ENCODE measurements around the gene CFAP410. TPM values are rescaled to one million over a fixed set of nuclear protein-coding genes. Genes with fewer than 3 reads are reported as not detected.

The CFAP410 gene
- total and polyA plus RNA-seq, 12 donors: 10.9 to 34.7 (median 13.9) TPM

DNA sequence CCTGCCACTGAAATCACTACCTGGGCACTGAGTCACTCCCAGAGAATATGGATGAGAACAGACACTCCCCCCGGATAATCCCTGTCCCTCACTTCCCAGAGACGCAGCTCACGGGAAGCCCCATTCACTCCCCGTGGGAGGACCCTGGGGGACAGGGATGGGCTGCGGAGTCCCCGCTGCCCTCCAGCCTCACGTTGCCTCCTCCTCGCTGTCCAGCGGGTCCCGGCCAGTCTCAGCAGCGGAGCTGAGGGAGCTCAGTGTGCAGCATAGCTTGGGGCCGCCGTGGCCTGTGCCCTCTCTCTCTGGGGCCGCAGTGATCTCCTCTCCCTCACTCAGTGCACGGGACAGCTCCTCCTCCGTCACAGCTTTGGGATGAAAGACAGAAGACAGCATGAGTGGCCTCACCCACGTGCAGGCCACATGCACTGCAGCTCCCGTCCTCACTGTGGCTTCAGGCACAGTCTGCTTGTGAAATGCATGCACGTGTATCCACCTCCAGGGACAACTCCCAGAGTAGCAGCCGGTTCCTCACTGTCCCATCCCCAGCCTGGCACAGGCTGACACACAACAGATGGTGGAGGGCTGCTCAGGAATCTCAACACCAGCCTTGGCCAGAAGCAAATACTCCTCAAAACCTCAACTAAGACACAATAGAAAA, 7.4 kb downstream of the CFAP410 start:
- intact Hi-C loops (cut with DNase I): no loop called here

DNA sequence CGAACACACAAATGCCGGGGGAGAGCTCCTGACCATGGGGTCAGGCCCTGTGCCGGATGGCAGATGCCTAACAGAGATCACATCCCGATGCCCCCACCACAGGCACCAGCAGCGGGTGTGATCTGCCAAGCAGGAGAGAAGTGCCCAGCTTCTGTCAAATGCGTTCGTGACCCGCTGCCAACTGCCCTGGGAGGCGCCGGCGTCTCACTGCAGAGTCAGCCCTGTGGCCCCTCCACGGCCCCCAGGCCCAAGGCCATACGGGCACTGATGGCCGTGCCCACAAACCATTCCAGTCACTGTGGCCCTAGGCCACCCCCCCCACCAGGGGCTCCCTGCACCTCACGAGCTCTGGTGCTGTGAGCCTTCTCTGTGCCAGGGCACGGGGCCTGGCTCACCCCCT, 8.0 kb downstream of the CFAP410 start:
- no peaks in the 10 kb centered on the region for H3K9me3 ChIP-seq
- 91 to 95% methylated on average over 16 of the region's 16 CpGs for WGBS, 2 donors
- ATAC-seq (peak in 2 of 8 donors; percentile 2 to 13), DNase-seq (peak in 1 of 2 donors; percentile 26)
- no peaks in the 10 kb centered on the region for H3K4me1 ChIP-seq
- intact Hi-C loops (cut with DNase I): no loop called here
- no peak overlapping the region for H3K4me3 ChIP-seq
- no peaks in the 10 kb centered on the region for H3K27me3 ChIP-seq
- no peak overlapping the region for H3K27ac ChIP-seq
- TF ChIP-seq, protein P1, sequence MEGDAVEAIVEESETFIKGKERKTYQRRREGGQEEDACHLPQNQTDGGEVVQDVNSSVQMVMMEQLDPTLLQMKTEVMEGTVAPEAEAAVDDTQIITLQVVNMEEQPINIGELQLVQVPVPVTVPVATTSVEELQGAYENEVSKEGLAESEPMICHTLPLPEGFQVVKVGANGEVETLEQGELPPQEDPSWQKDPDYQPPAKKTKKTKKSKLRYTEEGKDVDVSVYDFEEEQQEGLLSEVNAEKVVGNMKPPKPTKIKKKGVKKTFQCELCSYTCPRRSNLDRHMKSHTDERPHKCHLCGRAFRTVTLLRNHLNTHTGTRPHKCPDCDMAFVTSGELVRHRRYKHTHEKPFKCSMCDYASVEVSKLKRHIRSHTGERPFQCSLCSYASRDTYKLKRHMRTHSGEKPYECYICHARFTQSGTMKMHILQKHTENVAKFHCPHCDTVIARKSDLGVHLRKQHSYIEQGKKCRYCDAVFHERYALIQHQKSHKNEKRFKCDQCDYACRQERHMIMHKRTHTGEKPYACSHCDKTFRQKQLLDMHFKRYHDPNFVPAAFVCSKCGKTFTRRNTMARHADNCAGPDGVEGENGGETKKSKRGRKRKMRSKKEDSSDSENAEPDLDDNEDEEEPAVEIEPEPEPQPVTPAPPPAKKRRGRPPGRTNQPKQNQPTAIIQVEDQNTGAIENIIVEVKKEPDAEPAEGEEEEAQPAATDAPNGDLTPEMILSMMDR (IDR thresholded peaks at IDR 0.05): no peak
- H3K36me3 ChIP-seq: peaks cover 0 to 74% (median 16%) of the 10 kb centered on the region in 9 donors

More for the DNA sequence above, 7.4 kb downstream of the CFAP410 start:
- ATAC-seq (no peak), DNase-seq (peak in 1 of 2 donors; percentile 7)
- 75 to 76% methylated on average over 20 of the region's 20 CpGs for WGBS, 2 donors
- no peak overlapping the region for H3K4me3 ChIP-seq
- no peak overlapping the region for H3K27ac ChIP-seq
- no peaks in the 10 kb centered on the region for H3K27me3 ChIP-seq
- no peaks in the 10 kb centered on the region for H3K9me3 ChIP-seq
- H3K4me1 ChIP-seq: no peaks in the 10 kb centered on the region
- H3K36me3 ChIP-seq: peaks cover 0 to 74% (median 12%) of the 10 kb centered on the region in 9 donors
- TF ChIP-seq, protein P1 (IDR thresholded peaks at IDR 0.05): no peak

DNA sequence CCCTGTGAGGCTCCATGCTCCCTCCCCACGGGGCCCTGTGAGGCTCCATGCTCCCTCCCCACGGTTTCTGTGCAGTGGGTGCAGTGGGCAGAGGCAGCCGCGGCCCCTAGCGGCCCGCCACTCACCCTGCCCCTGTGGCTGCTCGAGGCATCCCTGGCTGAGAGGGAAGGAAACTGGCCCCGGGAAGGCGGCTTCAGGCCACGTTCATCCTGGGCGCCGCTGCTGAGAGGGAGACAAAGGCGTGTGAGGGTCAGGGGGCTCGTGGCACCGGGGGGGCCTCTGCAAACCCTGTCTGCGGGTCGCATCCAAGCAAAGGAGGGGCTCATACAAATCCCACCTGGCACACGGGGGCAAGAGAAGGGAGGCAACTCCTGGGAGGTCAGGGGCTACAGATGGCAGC, 8.5 kb downstream of the CFAP410 start:
- Histone ChIP-seq H3K9me3 (no peaks in the 10 kb centered on the region), H3K4me3 (no peak overlapping the region), H3K36me3 (peaks cover 0 to 75% (median 21%) of the 10 kb centered on the region in 9 donors), H3K27me3 (no peaks in the 10 kb centered on the region), H3K27ac (no peak overlapping the region), H3K4me1 (no peaks in the 10 kb centered on the region)
- intact Hi-C loops (cut with DNase I): no loop called here
- peak in 1 of 8 donors; percentile 3 for ATAC-seq
- DNase-seq: no peak
- WGBS, 2 donors: 86 to 87% methylated on average over 18 of the region's 18 CpGs
- TF ChIP-seq, protein P1 (IDR thresholded peaks at IDR 0.05): no peak

DNA sequence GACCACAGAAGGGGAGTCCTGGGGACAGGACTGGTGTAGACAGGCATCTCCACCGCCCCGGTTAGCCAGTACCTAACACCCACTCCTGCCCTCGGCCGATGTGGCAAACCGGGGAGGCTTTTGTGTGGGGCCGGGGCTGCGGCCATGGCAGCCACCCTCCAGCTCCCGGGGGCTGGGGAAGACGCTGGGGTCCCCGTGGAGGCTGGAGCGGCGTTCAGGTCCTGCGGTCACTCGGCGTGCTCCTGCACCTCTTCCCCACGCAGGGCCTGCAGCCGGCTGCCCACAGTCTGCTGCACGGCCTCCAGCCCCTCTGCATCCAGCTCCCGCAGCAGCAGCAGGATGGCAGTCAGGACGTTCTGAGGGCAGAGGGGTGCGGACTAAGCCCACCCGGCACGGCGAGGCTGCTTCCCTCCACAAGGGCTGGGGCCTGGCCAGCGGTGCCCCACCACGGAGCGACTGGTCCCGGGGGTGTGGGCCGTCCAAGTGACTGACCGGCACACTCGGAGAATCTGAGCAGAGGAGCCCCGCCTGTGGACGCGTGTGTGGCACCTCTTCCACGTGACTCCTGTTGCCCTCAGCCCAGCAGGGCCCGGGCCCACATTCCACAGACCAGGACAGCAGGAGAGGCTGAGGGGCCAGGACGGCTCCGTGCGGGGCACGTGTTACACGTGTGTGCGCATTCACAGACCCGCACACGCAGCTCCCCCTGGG, 9.1 kb downstream of the CFAP410 start:
- peak in 2 of 8 donors; percentile 2 for ATAC-seq
- intact Hi-C loops (cut with DNase I): loop anchor here in 1 of 10 donors (10.0 kb wide), 1 partner anchor 295 kb away; no protein-coding TSS in a partner anchor

More for the DNA sequence above, 9.1 kb downstream of the CFAP410 start:
- no peak for DNase-seq
- 88 to 90% methylated on average over 44 of the region's 44 CpGs for WGBS, 2 donors
- H3K9me3 ChIP-seq: no peaks in the 10 kb centered on the region
- H3K27me3 ChIP-seq: no peaks in the 10 kb centered on the region
- TF ChIP-seq, protein P1 (IDR thresholded peaks at IDR 0.05): no peak
- no peak overlapping the region for H3K27ac ChIP-seq
- peaks cover 0 to 75% (median 26%) of the 10 kb centered on the region in 9 donors for H3K36me3 ChIP-seq
- no peaks in the 10 kb centered on the region for H3K4me1 ChIP-seq
- no peak overlapping the region for H3K4me3 ChIP-seq

All from heart right ventricle (tissue), 16 donors.